Spleen (tissue), 11 donors: Measurements from ENCODE around the gene ARHGAP24. TPM values are rescaled to one million over a fixed set of nuclear protein-coding genes. Genes with fewer than 3 reads are reported as not detected.
"Not testable (repeated sequence)": the region's sequence is repeated elsewhere in the genome, so short reads cannot be mapped to it uniquely, and the experiment has no call there.

Experiments
- DNase-seq: peaks from one replicate; pipeline ENCODE4 v3.0.0-alpha.2; 2020
- H3K27ac ChIP-seq, 8 donors: fragments of 200-600 bp; sonication (generic) in 7 of 8; 1 replicate in 4 of 8; 2 replicates in 4 of 8; pipeline versions ENCODE4 v1.5.0 to v1.8.0; 2016 to 2021; ENCODE audit warnings: inconsistent platforms in 4 of 8, mild to moderate bottlenecking in 4 of 8, moderate library complexity in 1 of 8
- H3K27me3 ChIP-seq, 7 donors: fragments of 200-600 bp; sonication (generic) in 6 of 7; replicated peaks in 1 of 7; 1 replicate in 4 of 7; 2 replicates in 3 of 7; pipeline versions ENCODE4 v1.5.0 to v1.8.0; 2016 to 2021; ENCODE audit warnings: inconsistent platforms in 3 of 7, mild to moderate bottlenecking in 1 of 7
- H3K36me3 ChIP-seq, 6 donors: fragments of 200-600 bp; sonication (generic) in 5 of 6; 1 replicate in 4 of 6; 2 replicates in 2 of 6; pipeline versions ENCODE4 v1.5.0 to v1.8.0; 2016 to 2021; ENCODE audit warnings: inconsistent platforms in 2 of 6
- H3K4me1 ChIP-seq, 6 donors: fragments of 200-600 bp; sonication (generic) in 5 of 6; 1 replicate in 3 of 6; 2 replicates in 3 of 6; pipeline versions ENCODE4 v1.5.0 to v1.8.0; 2016 to 2021; ENCODE audit warnings: inconsistent platforms in 3 of 6
- H3K4me3 ChIP-seq, 8 donors: fragments of 200-600 bp; sonication (generic) in 7 of 8; 1 replicate in 4 of 8; 2 replicates in 4 of 8; pipeline versions ENCODE4 v1.5.0 to v1.8.0; 2016 to 2021; ENCODE audit warnings: inconsistent platforms in 4 of 8, mild to moderate bottlenecking in 4 of 8, moderate library complexity in 2 of 8
- H3K9me3 ChIP-seq, 8 donors: fragments of 200-600 bp; sonication (generic) in 7 of 8; 1 replicate in 4 of 8; 2 replicates in 4 of 8; pipeline versions ENCODE4 v1.5.0 to v1.8.0; 2016 to 2021; ENCODE audit warnings: inconsistent platforms in 4 of 8
- CTCF ChIP-seq, 11 experiments: fragments of 200-600 bp in 7 of 11; fragments of 450-650 bp in 4 of 11; sonication (generic) in 4 of 11; IDR thresholded peaks in 8 of 11; conservative IDR thresholded peaks in 3 of 11; 1 replicate in 7 of 11; 2 replicates in 4 of 11; pipeline versions ENCODE4 v1.4.0 to v1.8.0; 2016 to 2021; ENCODE audit warnings: antibody characterized with exemption in 11 of 11, inconsistent platforms in 4 of 11, mild to moderate bottlenecking in 1 of 11
- POLR2A ChIP-seq, 3 donors: fragments of 450-650 bp; IDR thresholded peaks; one replicate each; pipeline ENCODE4 v1.5.1; 2017; ENCODE audit warnings: antibody characterized with exemption in 3 of 3, mild to moderate bottlenecking in 1 of 3
- POLR2AphosphoS5 ChIP-seq, 3 donors: sonication (generic); formaldehyde crosslinking; IDR thresholded peaks; one replicate each; pipeline ENCODE4 v1.5.1; 2017; ENCODE audit warnings: antibody characterized with exemption in 3 of 3
- WGBS, 5 donors: extraction: QIAGEN DNeasy Blood & Tissue Kit in 3 of 5; methylation state at CpG; one replicate each; pipeline versions ENCODE4 v1.1.5 to v1.1.7; 2013 to 2018; 5-methylcytosine and 5-hydroxymethylcytosine counted together
- intact Hi-C: fragments of 100-400 bp; cut with DNase I; formaldehyde crosslinking; loops from one replicate; pipeline ENCODE4 v1.15.0; 2023; ENCODE audit warnings: low total_unique reads
- polyA plus RNA-seq, 3 donors: library from polyadenylated mRNA; stranded (reverse); fragments of 200-250 nt; gene quantifications; one replicate each; pipeline ENCODE4 v1.2.1, GENCODE V29; 2013
- total RNA-seq, 7 donors: library from RNA; depleted of rRNA in 3 of 7; stranded (reverse); fragments of >200 nt in 3 of 7; fragmentation: NEBNext Ultra II Directional in 4 of 7; extraction: Animal tissue kit (Norgen Biotek cat#: 25700) in 4 of 7; gene quantifications; one replicate each; pipeline versions ENCODE4 v1.1.0 to v1.2.1, GENCODE V29; 2016 to 2021
- donor health status: healthy with polysubstance abuse.
- donor health status: DM: no; HTN: no; CAD: no; lungs with moderate emphysema.
- donor health status: DM: no; HTN: no; CAD: no.
- donor health status: Bipolar disorder and iron deficiency.
- donor health status: healthy.
- donor health status: DM: no; HTN: no; CAD: no.
- donor health status: DM: yes; HTN: yes; CAD: no.

The ARHGAP24 gene
- total and polyA plus RNA-seq, 10 donors, result 23.1 to 199 (median 130) TPM

- Histone ChIP-seq H3K4me1 (peaks cover 0 to 15% (median 3%) of the 10 kb centered on the region in 6 donors), H3K4me3 (no peak overlapping the region), H3K36me3 (no peaks in the 10 kb centered on the region), H3K27me3 (no peaks in the 10 kb centered on the region), H3K9me3 (no peaks in the 10 kb centered on the region), H3K27ac (no peak overlapping the region)
- DNase-seq, result no peak
- WGBS, 5 donors, result 50 to 77% (median 67%) methylated on average over 3 of the region's 3 CpGs
- intact Hi-C loops, result no loop called here
- no peak for TF ChIP-seq POLR2A (IDR thresholded peaks at IDR 0.05)
- TF ChIP-seq POLR2AphosphoS5 (IDR thresholded peaks at IDR 0.05), result no peak
- no peak for TF ChIP-seq CTCF (IDR thresholded peaks at IDR 0.05 in 8 of 11, conservative IDR thresholded peaks at IDR 0.05 in 3 of 11)
These were observed 414.4 kb downstream of the ARHGAP24 start for GRCh38 chr4:85889314-85889713.

- WGBS, 5 donors, result 91 to 97% (median 95%) methylated on average over 3 of the region's 3 CpGs
- no peak for DNase-seq
- Histone ChIP-seq H3K4me3 (no peak overlapping the region), H3K27me3 (no peaks in the 10 kb centered on the region), H3K27ac (no peak overlapping the region), H3K4me1 (no peaks in the 10 kb centered on the region), H3K36me3 (no peaks in the 10 kb centered on the region), H3K9me3 (no peaks in the 10 kb centered on the region)
- TF ChIP-seq POLR2A (IDR thresholded peaks at IDR 0.05), result no peak
- no peak for TF ChIP-seq CTCF (IDR thresholded peaks at IDR 0.05 in 8 of 11, conservative IDR thresholded peaks at IDR 0.05 in 3 of 11)
- no peak for TF ChIP-seq POLR2AphosphoS5 (IDR thresholded peaks at IDR 0.05)
- intact Hi-C loops, result no loop called here
These were observed 420.8 kb downstream of the ARHGAP24 start for GRCh38 chr4:85895755-85896154.

- no peak for TF ChIP-seq POLR2AphosphoS5 (IDR thresholded peaks at IDR 0.05)
- no peak for TF ChIP-seq POLR2A (IDR thresholded peaks at IDR 0.05)
- TF ChIP-seq CTCF (IDR thresholded peaks at IDR 0.05 in 8 of 11, conservative IDR thresholded peaks at IDR 0.05 in 3 of 11), result no peak
- intact Hi-C loops, result no loop called here
These were observed 423.3 kb downstream of the ARHGAP24 start for GRCh38 chr4:85898231-85898630.

GRCh38 chr4:85901500-85901899, 426.6 kb downstream of the ARHGAP24 start:
- TF ChIP-seq POLR2A (IDR thresholded peaks at IDR 0.05) (no peak), POLR2AphosphoS5 (IDR thresholded peaks at IDR 0.05) (no peak), CTCF (IDR thresholded peaks at IDR 0.05 in 8 of 11, conservative IDR thresholded peaks at IDR 0.05 in 3 of 11) (no peak)
- H3K4me3 ChIP-seq, result no peak overlapping the region
- no peaks in the 10 kb centered on the region for H3K27me3 ChIP-seq
- intact Hi-C loops, result no loop called here
- no peak overlapping the region for H3K27ac ChIP-seq
- H3K4me1 ChIP-seq, result no peaks in the 10 kb centered on the region
- H3K9me3 ChIP-seq, result no peaks in the 10 kb centered on the region
- DNase-seq, result no peak
- no peaks in the 10 kb centered on the region for H3K36me3 ChIP-seq

More at GRCh38 chr4:85898231-85898630, 423.3 kb downstream of the ARHGAP24 start:
- DNase-seq, result no peak
- Histone ChIP-seq H3K36me3 (no peaks in the 10 kb centered on the region), H3K27ac (no peak overlapping the region), H3K4me1 (no peaks in the 10 kb centered on the region), H3K4me3 (no peak overlapping the region), H3K9me3 (no peaks in the 10 kb centered on the region), H3K27me3 (no peaks in the 10 kb centered on the region)
- WGBS, 5 donors, result 83 to 90% (median 86%) methylated on average over 4 of the region's 4 CpGs

DNA sequence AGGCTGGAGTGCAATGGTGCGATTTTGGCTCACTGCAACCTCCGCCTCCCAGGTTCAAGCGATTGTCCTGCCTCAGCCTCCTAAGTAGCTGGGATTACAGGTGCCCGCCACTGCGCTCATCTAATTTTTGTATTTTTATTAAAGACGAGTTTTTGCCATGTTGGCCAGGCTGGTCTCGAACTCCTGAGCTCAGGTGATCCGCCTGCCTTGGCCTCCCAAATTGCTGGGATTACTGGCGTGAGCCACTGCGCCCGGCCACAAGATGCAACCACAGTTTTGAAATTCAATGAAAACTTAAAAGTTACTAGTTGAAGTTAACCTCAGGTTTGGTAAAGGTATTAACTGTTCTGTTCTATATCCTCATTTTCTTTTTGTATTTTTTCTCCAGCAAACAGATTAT, 427.7 kb downstream of the ARHGAP24 start:
- intact Hi-C loops, H3K27ac ChIP-seq, H3K27me3 ChIP-seq, H3K36me3 ChIP-seq, H3K9me3 ChIP-seq, H3K4me1 ChIP-seq, H3K4me3 ChIP-seq, DNase-seq: not testable (repeated sequence)
- 90 to 95% (median 94%) methylated on average over 11 of the region's 11 CpGs for WGBS, 5 donors
